NCI-H1048 (cell line): ENCODE data around the gene ZCCHC3.
"Not testable (repeated sequence)": the region's sequence is repeated elsewhere in the genome, so short reads cannot be mapped to it uniquely, and the experiment has no call there.

Experiments
- DNase-seq: peaks from one replicate; lab custom pipeline; 2025; lab: John Stamatoyannopoulos, UW

ZCCHC3 gene

GRCh38 chr20:313402-313801 is 16.0 kb downstream of the ZCCHC3 start:
- DNase-seq, result no peak

- DNase-seq, result no peak
These were observed 16.6 kb downstream of the ZCCHC3 start for GRCh38 chr20:313948-314347.

GRCh38 chr20:316316-317068 is 19.1 kb downstream of the ZCCHC3 start:
- DNase-seq, result no peak

- peak; percentile 68 for DNase-seq
These were observed 27.0 kb downstream of the ZCCHC3 start for GRCh38 chr20:324177-325044.

GRCh38 chr20:325045-325888 is 27.9 kb downstream of the ZCCHC3 start, which contains the start of gene SOX12:
Gene SOX12 (plus strand): TSS chr20:325552. CDS start chr20:325925, 373 bp downstream.
- peak; percentile 73 for DNase-seq

GRCh38 chr20:325889-326644 is 28.7 kb downstream of the ZCCHC3 start:
- DNase-seq, result no peak

- DNase-seq, result no peak
These were observed 29.3 kb downstream of the ZCCHC3 start for GRCh38 chr20:326645-327185.

GRCh38 chr20:327186-328026 is 30.0 kb downstream of the ZCCHC3 start:
- peak; percentile 70 for DNase-seq

GRCh38 chr20:328027-328974 is 30.9 kb downstream of the ZCCHC3 start:
- DNase-seq, result no peak

GRCh38 chr20:328975-329695 is 31.8 kb downstream of the ZCCHC3 start:
- no peak for DNase-seq

GRCh38 chr20:329851-330232 is 32.5 kb downstream of the ZCCHC3 start:
- DNase-seq, result no peak

GRCh38 chr20:330233-331149 is 33.1 kb downstream of the ZCCHC3 start:
- no peak for DNase-seq

GRCh38 chr20:334578-334977 is 37.2 kb downstream of the ZCCHC3 start:
- no peak for DNase-seq

GRCh38 chr20:336040-336439 is 38.7 kb downstream of the ZCCHC3 start:
- not testable (repeated sequence) for DNase-seq

- no peak for DNase-seq
These were observed 44.3 kb downstream of the ZCCHC3 start for GRCh38 chr20:341682-342081.

GRCh38 chr20:343107-343506 is 45.7 kb downstream of the ZCCHC3 start:
- DNase-seq, result no peak

- DNase-seq, result no peak
These were observed 48.8 kb downstream of the ZCCHC3 start for GRCh38 chr20:346033-346639.
